Measurements from ENCODE around the gene TMEM164. TPM values are rescaled to one million over a fixed set of nuclear protein-coding genes. Genes with fewer than 3 reads are reported as not detected.
A peak's percentile ranks its signal among the peaks of the same experiment; 100 is the strongest.

TMEM164 gene
- total and polyA plus RNA-seq, 2 of the 4 experiments (the other 2 are of a cell fraction) = 6.3 to 7.1 TPM

DNA sequence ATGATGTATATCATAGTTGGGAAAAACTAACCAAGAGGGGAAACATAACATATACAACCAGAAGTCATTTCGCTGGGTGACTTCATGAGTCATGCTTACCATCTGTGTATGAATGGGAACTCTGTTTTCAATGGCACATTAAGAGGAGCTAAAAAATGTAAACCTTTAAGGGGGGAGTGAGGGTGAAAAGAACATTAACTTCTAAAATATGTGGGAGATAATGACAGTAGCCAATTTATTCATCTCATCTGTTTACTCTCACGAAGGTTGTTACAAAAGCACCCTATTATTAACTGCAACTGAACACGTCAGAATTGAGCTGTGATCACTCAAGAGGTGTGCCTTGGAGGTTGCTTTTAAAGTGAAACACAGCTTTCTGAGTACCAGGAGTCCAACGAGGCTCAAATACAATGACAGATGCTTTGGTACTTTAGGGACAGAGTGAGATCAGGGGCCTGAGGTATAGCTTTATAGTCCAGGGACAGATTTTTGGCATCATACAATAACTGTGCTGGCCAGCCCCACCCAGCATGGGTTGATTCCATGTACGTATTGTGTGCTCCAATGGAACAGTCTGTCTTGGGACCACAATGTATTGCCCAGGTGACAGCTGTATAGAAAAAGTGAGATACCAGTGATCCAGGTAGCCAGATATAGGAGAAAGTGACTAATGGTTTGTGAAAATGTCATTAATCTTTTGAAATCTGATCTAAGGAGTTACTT, 207.7 kb downstream of the TMEM164 start:
- H2BK5ac ChIP-seq (ENCODE audit: low read depth, low read length, poor library complexity, severe bottlenecking) = peak overlapping the region; percentile 93
- H3K18ac ChIP-seq (ENCODE audit: low read depth, low read length) = peak overlapping the region; percentile 92
- peak overlapping the region; percentile 70 for H3K4me2 ChIP-seq (ENCODE audit: low read depth, low read length)
- H2AK9ac ChIP-seq (replicated peaks; ENCODE audit: low read depth, low read length, poor library complexity) = no peak overlapping the region
- H4K8ac ChIP-seq (ENCODE audit: low read depth in 2 of 2, low read length in 2 of 2) = peak overlapping the region in 1 of 2 experiments; percentile 56; a peak in 2 of 4 replicates
- CTCF ChIA-PET = interaction anchor here (0.6 to 1.3 kb wide), 4 partner anchors 26 to 193 kb away, joined by 3 to 5 read pairs (median 3); no protein-coding TSS in a partner anchor
- peak overlapping the region; percentile 72; the same call in 1 of the 2 replicates for H3K56ac ChIP-seq (ENCODE audit: extremely low read depth, insufficient read depth, low read length)
- ATAC-seq (ENCODE audit: low read depth) (peak; percentile 88), DNase-seq (peak; percentile 96)
- H3K36me3 ChIP-seq (ENCODE audit: control insufficient read depth, insufficient read depth, low read length) = no peaks in the 10 kb centered on the region
- H3K4ac ChIP-seq (ENCODE audit: low read depth, low read length) = peak overlapping the region; percentile 55
- dilution Hi-C loops (cut with HindIII; ENCODE audit: low sequenced_read_pairs, unreplicated experiment) = no loop called here
- H2BK120ac ChIP-seq (ENCODE audit: low read depth, low read length) = peak overlapping the region; percentile 71
- POLR2A ChIA-PET (ENCODE audit: unreplicated experiment) = interaction anchor here (0.6 kb wide), 2 partner anchors 106 to 185 kb away, joined by 4 read pairs; no protein-coding TSS in a partner anchor
- 17% methylated on average over 1 of the region's 5 CpGs; no CpG with 5 or more reads in 1 of the 2 experiments for WGBS, 2 experiments (ENCODE audit: extremely low coverage in 2 of 2, insufficient read length in 1 of 2)
- no peaks in the 10 kb centered on the region for H3K9me1 ChIP-seq (ENCODE audit: insufficient read depth, low read length)
- H2BK15ac ChIP-seq (ENCODE audit: low read depth, low read length) = peak overlapping the region; percentile 49; the same call in 1 of the 3 replicates
- no peak overlapping the region for H3K23ac ChIP-seq (ENCODE audit: low read depth, low read length)
- BruUV-seq (replicated peaks) = no TSS peak
- H2BK20ac ChIP-seq (ENCODE audit: low read depth, low read length) = peak overlapping the region; percentile 85; the same call in 1 of the 2 replicates
- in situ Hi-C loops (cut with MboI; ENCODE audit: low sequenced_read_pairs) = no loop called here
- no peaks in the 10 kb centered on the region for H3K27me3 ChIP-seq (ENCODE audit: control insufficient read depth, insufficient read depth, low read length)
- peak overlapping the region; percentile 37 for H4K91ac ChIP-seq (ENCODE audit: insufficient read depth, low read depth, low read length)
- H3K4me3 ChIP-seq (ENCODE audit: insufficient read depth, low read depth, low read length) = no peak overlapping the region; the same call in 1 of the 2 replicates
- no peak overlapping the region for H3K9ac ChIP-seq (ENCODE audit: low read depth, low read length)
- peak overlapping the region; percentile 77 for H4K5ac ChIP-seq (ENCODE audit: low read depth, low read length)
- peaks cover 7% of the 10 kb centered on the region for H3K4me1 ChIP-seq (ENCODE audit: control insufficient read depth, insufficient read depth, low read length)
- H3K79me1 ChIP-seq (ENCODE audit: low read depth in 1 of 2, low read length in 2 of 2) = peaks cover 11 to 20% of the 10 kb centered on the region in 2 experiments; a peak in 3 of 4 replicates
- peak overlapping the region; percentile 63; the same call in 1 of the 2 replicates for H3K27ac ChIP-seq (ENCODE audit: insufficient read depth, low read length)
- no peaks in the 10 kb centered on the region for H4K20me1 ChIP-seq (ENCODE audit: insufficient read depth, low read length)
- no peak overlapping the region for H2AFZ ChIP-seq (replicated peaks; ENCODE audit: low read length, poor library complexity)
- H2AK5ac ChIP-seq (ENCODE audit: low read depth, low read length) = no peak overlapping the region
- 0 out of 2 replicates have a peak overlapping the region, but pooled peaks have one; percentile 2 for H3K14ac ChIP-seq (replicated peaks; ENCODE audit: low read depth, low read length)
- intact Hi-C loops (cut with micrococcal nuclease) = no loop called here
- no peaks in the 10 kb centered on the region for H3K9me3 ChIP-seq (ENCODE audit: control insufficient read depth, insufficient read depth, low read length)
- TF ChIP-seq FOS (IDR thresholded peaks at IDR 0.05; ENCODE audit: low read depth, low read length) = peak; percentile 64
- TF ChIP-seq MAFK (IDR thresholded peaks at IDR 0.05; ENCODE audit: low read depth, low read length) = no peak
- TF ChIP-seq, protein P1, sequence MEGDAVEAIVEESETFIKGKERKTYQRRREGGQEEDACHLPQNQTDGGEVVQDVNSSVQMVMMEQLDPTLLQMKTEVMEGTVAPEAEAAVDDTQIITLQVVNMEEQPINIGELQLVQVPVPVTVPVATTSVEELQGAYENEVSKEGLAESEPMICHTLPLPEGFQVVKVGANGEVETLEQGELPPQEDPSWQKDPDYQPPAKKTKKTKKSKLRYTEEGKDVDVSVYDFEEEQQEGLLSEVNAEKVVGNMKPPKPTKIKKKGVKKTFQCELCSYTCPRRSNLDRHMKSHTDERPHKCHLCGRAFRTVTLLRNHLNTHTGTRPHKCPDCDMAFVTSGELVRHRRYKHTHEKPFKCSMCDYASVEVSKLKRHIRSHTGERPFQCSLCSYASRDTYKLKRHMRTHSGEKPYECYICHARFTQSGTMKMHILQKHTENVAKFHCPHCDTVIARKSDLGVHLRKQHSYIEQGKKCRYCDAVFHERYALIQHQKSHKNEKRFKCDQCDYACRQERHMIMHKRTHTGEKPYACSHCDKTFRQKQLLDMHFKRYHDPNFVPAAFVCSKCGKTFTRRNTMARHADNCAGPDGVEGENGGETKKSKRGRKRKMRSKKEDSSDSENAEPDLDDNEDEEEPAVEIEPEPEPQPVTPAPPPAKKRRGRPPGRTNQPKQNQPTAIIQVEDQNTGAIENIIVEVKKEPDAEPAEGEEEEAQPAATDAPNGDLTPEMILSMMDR (conservative IDR thresholded peaks at IDR 0.05; ENCODE audit: low read depth, low read length) = no peak
- TF ChIP-seq RCOR1 (IDR thresholded peaks at IDR 0.05; ENCODE audit: insufficient replicate concordance, low read length) = peak; percentile 62
- no peak for TF ChIP-seq POLR2A (IDR thresholded peaks at IDR 0.05; ENCODE audit: low read depth, low read length)
- TF ChIP-seq MAZ (IDR thresholded peaks at IDR 0.05; ENCODE audit: borderline replicate concordance, low read depth, low read length) = no peak
- TF ChIP-seq BHLHE40 (IDR thresholded peaks at IDR 0.05; ENCODE audit: low read depth, low read length) = peak; percentile 16; the same call in 1 of the 2 replicates
- TF ChIP-seq CHD1 (IDR thresholded peaks at IDR 0.05; ENCODE audit: low read depth, low read length) = no peak
- TF ChIP-seq, protein P2, sequence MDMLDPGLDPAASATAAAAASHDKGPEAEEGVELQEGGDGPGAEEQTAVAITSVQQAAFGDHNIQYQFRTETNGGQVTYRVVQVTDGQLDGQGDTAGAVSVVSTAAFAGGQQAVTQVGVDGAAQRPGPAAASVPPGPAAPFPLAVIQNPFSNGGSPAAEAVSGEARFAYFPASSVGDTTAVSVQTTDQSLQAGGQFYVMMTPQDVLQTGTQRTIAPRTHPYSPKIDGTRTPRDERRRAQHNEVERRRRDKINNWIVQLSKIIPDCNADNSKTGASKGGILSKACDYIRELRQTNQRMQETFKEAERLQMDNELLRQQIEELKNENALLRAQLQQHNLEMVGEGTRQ (IDR thresholded peaks at IDR 0.05; ENCODE audit: low read depth, low read length) = no peak
- no peak for TF ChIP-seq RFX5 (IDR thresholded peaks at IDR 0.05; ENCODE audit: low read depth, low read length)
- no peak for TF ChIP-seq MXI1 (IDR thresholded peaks at IDR 0.05; ENCODE audit: borderline replicate concordance, low read depth, low read length)
- TF ChIP-seq CEBPB (IDR thresholded peaks at IDR 0.05; ENCODE audit: low read depth, low read length) = peak; percentile 59
- TF ChIP-seq NFE2L2 (IDR thresholded peaks at IDR 0.05; ENCODE audit: low read depth, low read length) = peak; percentile 20; the same call in 1 of the 2 replicates
- TF ChIP-seq SMC3 (IDR thresholded peaks at IDR 0.05; ENCODE audit: low read depth, low read length) = no peak

Measured in IMR-90 (cell line).